ENCODE measurements around the gene ABCF3.

Gene ABCF3

GRCh38 chr3:184234224-184234623 is 48.2 kb downstream of the ABCF3 start:
- no peak for DNase-seq

GRCh38 chr3:184234671-184235380 is 48.8 kb downstream of the ABCF3 start:
- no peak for DNase-seq

- DNase-seq = no peak
Measured at GRCh38 chr3:184235381-184236032, 49.5 kb downstream of the ABCF3 start.

GRCh38 chr3:184236033-184236410 is 50.0 kb downstream of the ABCF3 start:
- no peak for DNase-seq

DNA sequence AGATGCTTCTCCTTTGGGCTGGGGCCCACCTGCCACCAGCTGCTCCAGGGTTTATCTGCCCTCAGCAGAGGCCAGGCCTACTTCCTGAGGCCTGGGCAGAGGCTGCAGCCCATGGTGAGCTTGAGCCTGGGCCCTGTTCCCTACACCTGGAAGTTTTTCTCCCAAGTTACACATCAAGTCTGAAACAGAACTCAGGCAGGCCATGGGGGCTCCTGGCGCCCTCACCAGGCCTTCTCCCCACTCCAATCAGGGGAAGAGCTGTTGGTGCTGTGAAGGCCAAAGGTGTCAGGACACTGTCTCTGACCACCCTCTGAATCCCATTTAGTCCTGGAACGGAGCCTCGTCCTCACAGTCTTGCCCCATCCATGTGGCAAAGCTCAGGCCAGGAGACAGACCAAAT is 50.6 kb downstream of the ABCF3 start:
- DNase-seq = no peak

GRCh38 chr3:184237211-184237610 is 51.2 kb downstream of the ABCF3 start:
- DNase-seq = no peak

DNA sequence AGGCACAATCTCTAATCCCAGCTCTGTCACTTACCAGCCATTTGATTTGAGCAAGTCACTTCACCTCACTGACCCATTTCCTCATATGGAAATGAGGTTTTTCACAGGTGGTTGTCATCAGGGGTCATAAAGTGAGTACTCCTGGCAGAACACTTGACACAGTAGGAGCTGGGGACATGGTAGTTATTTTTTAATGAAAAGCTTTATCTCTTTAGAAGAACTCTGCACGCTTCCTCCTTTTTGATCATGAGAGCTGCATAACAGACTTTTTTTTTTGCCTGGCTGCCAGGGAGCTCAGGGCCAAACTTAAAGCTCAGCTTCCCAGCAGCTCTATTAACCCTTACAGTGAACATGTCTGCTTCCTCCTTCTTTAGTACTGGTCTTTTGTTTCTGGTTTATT is 51.8 kb downstream of the ABCF3 start:
- no peak for DNase-seq

GRCh38 chr3:184238246-184238818 is 52.3 kb downstream of the ABCF3 start:
- no peak for DNase-seq

GRCh38 chr3:184239221-184239620 is 53.2 kb downstream of the ABCF3 start:
- DNase-seq = no peak

- DNase-seq = no peak
Measured at GRCh38 chr3:184239708-184240107, 53.7 kb downstream of the ABCF3 start.

- no peak for DNase-seq
Measured at GRCh38 chr3:184240384-184241140, 54.6 kb downstream of the ABCF3 start.

GRCh38 chr3:184241141-184241446 is 55.1 kb downstream of the ABCF3 start:
- DNase-seq = no peak

- DNase-seq = no peak
Measured at GRCh38 chr3:184241447-184242296, 55.7 kb downstream of the ABCF3 start.

DNA sequence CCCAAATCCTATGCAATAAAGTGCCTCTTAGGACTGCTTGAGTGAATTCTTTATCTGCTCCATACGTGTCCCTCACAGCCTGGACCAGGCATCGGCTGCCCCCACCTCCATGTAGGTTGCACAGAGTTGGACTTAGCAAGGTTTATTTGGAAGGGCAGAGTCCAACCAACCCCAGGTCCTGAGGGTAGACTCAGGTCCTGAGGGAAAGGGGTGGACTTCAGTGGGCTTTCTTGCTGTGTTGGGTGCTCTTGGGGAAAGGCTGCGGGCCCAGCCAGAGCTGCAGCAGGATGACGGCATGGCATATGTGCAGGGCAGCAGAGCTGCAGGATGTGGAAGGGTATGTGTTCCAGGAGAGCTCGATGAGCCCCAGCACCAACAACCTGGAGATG is 56.3 kb downstream of the ABCF3 start:
- no peak for DNase-seq

All from stimulated activated CD4-positive, alpha-beta T cell treated with anti-CD3 and anti-CD28 coated beads, Interleukin-15, amount 100 ng/mL, for 24 hours (primary cell).